WTC11 (cell line): ENCODE data around the gene JTB. TPM values are rescaled to one million over a fixed set of nuclear protein-coding genes. Genes with fewer than 3 reads are reported as not detected.
"Not testable (repeated sequence)": the region's sequence is repeated elsewhere in the genome, so short reads cannot be mapped to it uniquely, and the experiment has no call there.

Source experiments
- ATAC-seq: fragments of 200-7000 bp; cut with Tn5 transposase; 2 replicates; pipeline ENCODE4 v1.10.0; 2021; ENCODE audit warnings: mild to moderate bottlenecking, moderate library complexity
- CTCF ChIA-PET: fragments of 300-600 bp; sonication (Branson Sonifier 250); formaldehyde crosslinking; loops from one replicate; lab custom pipeline; 2021; ENCODE audit warnings: antibody characterized with exemption; lab: Charles Lee
- POLR2A ChIA-PET: fragments of 350-600 bp; sonication (Branson Sonifier 250); formaldehyde crosslinking; loops from one replicate; lab custom pipeline; 2021; ENCODE audit warnings: antibody characterized with exemption; lab: Charles Lee
- DNase-seq: peaks from one replicate; pipeline ENCODE4 v3.0.0; 2021; ENCODE audit warnings: low spot score
- H3K27ac Mint-ChIP-seq: 2 replicates; pipeline ENCODE4 v1.8.0; 2021; ENCODE audit warnings: mixed read lengths
- H3K27me3 Mint-ChIP-seq: 2 replicates; pipeline ENCODE4 v1.8.0; 2021; ENCODE audit warnings: low read depth, mild to moderate bottlenecking, moderate library complexity, mixed read lengths
- H3K36me3 Mint-ChIP-seq: 2 replicates; pipeline ENCODE4 v1.8.0; 2021; ENCODE audit warnings: mixed read lengths
- H3K4me1 Mint-ChIP-seq: 2 replicates; pipeline ENCODE4 v1.8.0; 2022; ENCODE audit warnings: mixed read lengths
- H3K4me3 Mint-ChIP-seq: 2 replicates; pipeline ENCODE4 v1.8.0; 2021; ENCODE audit warnings: mild to moderate bottlenecking, moderate library complexity, mixed read lengths
- H3K9me3 Mint-ChIP-seq: 2 replicates; pipeline ENCODE4 v1.8.0; 2021; ENCODE audit warnings: mixed read lengths
- EMX1 ChIP-seq: fragments of 250-450 bp; sonication (Bioruptor Pico); IDR thresholded peaks from 2 replicates; pipeline ENCODE4 v1.8.0; 2021; ENCODE audit warnings: mild to moderate bottlenecking
- ERG ChIP-seq: fragments of 250-450 bp; sonication (Bioruptor Pico); IDR thresholded peaks from 2 replicates; pipeline ENCODE4 v1.8.0; 2021; ENCODE audit warnings: mild to moderate bottlenecking
- JAZF1 ChIP-seq: fragments of 250-450 bp; sonication (Bioruptor Pico); IDR thresholded peaks from 2 replicates; pipeline ENCODE4 v1.9.0; 2021; ENCODE audit warnings: moderate library complexity, mild to moderate bottlenecking, inconsistent platforms
- KAT7 ChIP-seq: sonication (generic); formaldehyde crosslinking; IDR thresholded peaks from 2 replicates; pipeline ENCODE4 v1.8.1; 2023; ENCODE audit warnings: missing genetic modification reagents, mild to moderate bottlenecking, borderline replicate concordance
- MLX ChIP-seq: sonication (generic); formaldehyde crosslinking; IDR thresholded peaks from 2 replicates; pipeline ENCODE4 v1.8.1; 2023; ENCODE audit warnings: mild to moderate bottlenecking, missing genetic modification reagents, moderate library complexity
- NFATC4 ChIP-seq: fragments of 250-450 bp; sonication (Bioruptor Pico); IDR thresholded peaks from 2 replicates; pipeline ENCODE4 v1.9.0; 2021; ENCODE audit warnings: mild to moderate bottlenecking
- NR2C2 ChIP-seq: sonication (generic); formaldehyde crosslinking; IDR thresholded peaks from 2 replicates; pipeline ENCODE4 v1.8.0; 2022; ENCODE audit warnings: mild to moderate bottlenecking, missing genetic modification reagents
- PRDM15 ChIP-seq: sonication (generic); formaldehyde crosslinking; IDR thresholded peaks from 2 replicates; pipeline ENCODE4 v1.8.0; 2022; ENCODE audit warnings: missing genetic modification reagents
- PREB ChIP-seq: sonication (generic); formaldehyde crosslinking; IDR thresholded peaks from 2 replicates; pipeline ENCODE4 v1.8.1; 2022; ENCODE audit warnings: mild to moderate bottlenecking, missing genetic modification reagents, moderate library complexity, borderline replicate concordance
- PRRX2 ChIP-seq: fragments of 250-450 bp; sonication (Bioruptor Pico); IDR thresholded peaks from 2 replicates; pipeline ENCODE4 v1.8.0; 2021; ENCODE audit warnings: mild to moderate bottlenecking
- SOX15 ChIP-seq: fragments of 250-450 bp; sonication (Bioruptor Pico); IDR thresholded peaks from 2 replicates; pipeline ENCODE4 v1.9.0; 2021; ENCODE audit warnings: mild to moderate bottlenecking
- ZMAT4 ChIP-seq: fragments of 250-450 bp; sonication (Bioruptor Pico); IDR thresholded peaks from 2 replicates; pipeline ENCODE4 v1.9.0; 2021; ENCODE audit warnings: mild to moderate bottlenecking
- ZNF219 ChIP-seq: sonication (generic); formaldehyde crosslinking; IDR thresholded peaks from 2 replicates; pipeline ENCODE4 v1.8.0; 2023; ENCODE audit warnings: missing genetic modification reagents, mild to moderate bottlenecking, borderline replicate concordance
- ZNF396 ChIP-seq: fragments of 250-450 bp; sonication (Bioruptor Pico); IDR thresholded peaks from 2 replicates; pipeline ENCODE4 v1.8.0; 2021; ENCODE audit warnings: mild to moderate bottlenecking, moderate library complexity, borderline replicate concordance
- ZNF416 ChIP-seq: fragments of 250-450 bp; sonication (Bioruptor Pico); IDR thresholded peaks from 2 replicates; pipeline ENCODE4 v1.9.0; 2021; ENCODE audit warnings: mild to moderate bottlenecking, inconsistent platforms
- ZSCAN18 ChIP-seq: fragments of 250-450 bp; sonication (Bioruptor Pico); IDR thresholded peaks from 2 replicates; pipeline ENCODE4 v2.1.2; 2022; ENCODE audit warnings: mild to moderate bottlenecking, moderate library complexity
- total RNA-seq: library from RNA; stranded (reverse); gene quantifications from 3 replicates; pipeline ENCODE4 v1.2.3, GENCODE V29; 2021

JTB gene
- total RNA-seq, 1 experiment from 2014 or later = 90.3 TPM

GRCh38 chr1:153979091-153979490, 1.6 kb upstream of the JTB start:
- ATAC-seq, H3K27me3 Mint-ChIP-seq, H3K9me3 Mint-ChIP-seq, DNase-seq: not testable (repeated sequence)
- peaks cover 29% of the 10 kb centered on the region for H3K4me1 Mint-ChIP-seq
- H3K27ac Mint-ChIP-seq = 0 out of 2 replicates have a peak overlapping the region, but pooled peaks have one; percentile 94
- H3K36me3 Mint-ChIP-seq = peaks cover 46% of the 10 kb centered on the region
- H3K4me3 Mint-ChIP-seq = peak overlapping the region; percentile 98
- POLR2A ChIA-PET = interaction anchor here (3.0 kb wide), 1 partner anchor 12 kb away, joined by 55 read pairs; the partner anchor contains the start of gene CREB3L4
- CTCF ChIA-PET = interaction anchor here (2.1 to 4.3 kb wide), 2 partner anchors 12 to 33 kb away, joined by 15 to 26 read pairs; partner anchors contain the start of genes CREB3L4 and DENND4B

- H3K27me3 Mint-ChIP-seq = no peaks in the 10 kb centered on the region
- CTCF ChIA-PET = interaction anchor here (1.1 to 4.3 kb wide), 6 partner anchors 8 to 180 kb away, joined by 3 to 26 read pairs (median 10); partner anchors contain the start of genes CREB3L4, DENND4B, RAB13 and RPS27
- H3K9me3 Mint-ChIP-seq = no peaks in the 10 kb centered on the region
- ATAC-seq = no peak
- H3K4me3 Mint-ChIP-seq = peak overlapping the region; percentile 98
- H3K27ac Mint-ChIP-seq = peak overlapping the region; percentile 94
- DNase-seq = no peak
- peaks cover 49% of the 10 kb centered on the region for H3K36me3 Mint-ChIP-seq
- POLR2A ChIA-PET = interaction anchor here (1.0 to 3.1 kb wide), 8 partner anchors 8 to 344 kb away, joined by 3 to 55 read pairs (median 6); partner anchors contain the start of genes CHTOP, CREB3L4, RAB13 and RPS27
- peaks cover 31% of the 10 kb centered on the region for H3K4me1 Mint-ChIP-seq
- TF ChIP-seq NR2C2 = no peak
- no peak for TF ChIP-seq PRRX2
- no peak for TF ChIP-seq ZNF416
- no peak for TF ChIP-seq PRDM15
- no peak for TF ChIP-seq ZNF219 (CRISPR knock-in tag)
- TF ChIP-seq PREB (CRISPR knock-in tag) = no peak
- no peak for TF ChIP-seq MLX
- no peak for TF ChIP-seq ZSCAN18 (CRISPR knock-in tag)
- TF ChIP-seq EMX1 = no peak
- no peak for TF ChIP-seq SOX15 (CRISPR knock-in tag)
- TF ChIP-seq ZNF396 (CRISPR knock-in tag) = no peak
- no peak for TF ChIP-seq NFATC4 (CRISPR knock-in tag)
- no peak for TF ChIP-seq KAT7 (CRISPR knock-in tag)
- no peak for TF ChIP-seq ERG (CRISPR knock-in tag)
- TF ChIP-seq JAZF1 (CRISPR knock-in tag) = no peak
- TF ChIP-seq ZMAT4 (CRISPR knock-in tag) = no peak
Observed at GRCh38 chr1:153978274-153978909, 918 bp upstream of the JTB start.
